GM21515 (cell line): ENCODE measurements around the gene ARID5A.
"Not testable (repeated sequence)": the region's sequence is repeated elsewhere in the genome, so short reads cannot be mapped to it uniquely, and the experiment has no call there.

Source experiments
- ATAC-seq: cut with Tn5 transposase; IDR thresholded peaks from one replicate; pipeline ENCODE4 v1.9.1; 2021; ENCODE audit not compliant: unreplicated experiment

The ARID5A gene

GRCh38 chr2:96539215-96539920 is 2.8 kb downstream of the ARID5A start:
- no peak for ATAC-seq

- ATAC-seq: no peak
These were observed 3.6 kb downstream of the ARID5A start for GRCh38 chr2:96540136-96540535.

- ATAC-seq: no peak
These were observed 5.0 kb downstream of the ARID5A start for GRCh38 chr2:96541398-96542152.

GRCh38 chr2:96542357-96542977 is 5.9 kb downstream of the ARID5A start:
- no peak for ATAC-seq

- no peak for ATAC-seq
These were observed 9.8 kb downstream of the ARID5A start for GRCh38 chr2:96546321-96546720.

GRCh38 chr2:96546797-96547196 is 10.2 kb downstream of the ARID5A start:
- no peak for ATAC-seq

GRCh38 chr2:96547203-96547641 is 10.7 kb downstream of the ARID5A start:
- no peak for ATAC-seq

- no peak for ATAC-seq
These were observed 11.2 kb downstream of the ARID5A start for GRCh38 chr2:96547731-96548171.

- no peak for ATAC-seq
These were observed 12.3 kb downstream of the ARID5A start for GRCh38 chr2:96548558-96549465.

GRCh38 chr2:96549466-96549785 is 12.9 kb downstream of the ARID5A start:
- no peak for ATAC-seq

- no peak for ATAC-seq
These were observed 13.6 kb downstream of the ARID5A start for GRCh38 chr2:96549967-96550786.

GRCh38 chr2:96550787-96551604 is 14.4 kb downstream of the ARID5A start:
- no peak for ATAC-seq

GRCh38 chr2:96551605-96552314 is 15.2 kb downstream of the ARID5A start:
- ATAC-seq: no peak

- no peak for ATAC-seq
These were observed 16.0 kb downstream of the ARID5A start for GRCh38 chr2:96552315-96553175.

- ATAC-seq: no peak
These were observed 16.8 kb downstream of the ARID5A start for GRCh38 chr2:96553176-96553956.

GRCh38 chr2:96553957-96554292 is 17.4 kb downstream of the ARID5A start:
- ATAC-seq: not testable (repeated sequence)
